HG02970 (cell line): Measurements from ENCODE around the gene HPGD.

ENCODE experiments used
- ATAC-seq: cut with Tn5 transposase; IDR thresholded peaks from one replicate; pipeline ENCODE4 v1.9.1; 2021; ENCODE audit warnings: mild to moderate bottlenecking, moderate library complexity, moderate number of reproducible peaks; ENCODE audit not compliant: unreplicated experiment, low FRiP score

The HPGD gene

DNA sequence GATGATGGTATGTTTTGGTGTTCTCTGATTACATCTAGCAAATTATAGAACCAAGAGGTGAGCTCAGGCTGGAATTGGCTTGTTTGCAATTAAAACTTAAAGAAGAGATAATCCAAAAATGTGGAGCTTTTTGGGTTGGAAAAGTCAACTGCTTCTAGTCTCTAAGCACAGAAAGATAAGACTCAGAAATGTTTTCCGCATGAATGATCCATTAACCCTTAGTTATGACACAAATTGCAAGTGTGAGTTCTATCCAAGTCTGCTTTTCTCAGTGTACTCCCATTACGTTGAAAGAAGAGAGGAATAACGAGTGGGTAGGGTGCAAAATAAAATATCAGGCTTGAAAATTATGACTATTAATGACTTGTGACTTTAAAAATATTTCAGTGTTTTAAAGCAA, 38.5 kb downstream of the HPGD start:
- ATAC-seq = no peak

GRCh38 chr4:174479140-174479539, 43.1 kb downstream of the HPGD start:
- no peak for ATAC-seq

- no peak for ATAC-seq
Observed at GRCh38 chr4:174475528-174475927, 46.8 kb downstream of the HPGD start.

GRCh38 chr4:174474457-174475075, 47.7 kb downstream of the HPGD start:
- ATAC-seq = no peak

GRCh38 chr4:174467107-174467506, 55.2 kb downstream of the HPGD start:
- no peak for ATAC-seq

GRCh38 chr4:174464949-174465348, 57.3 kb downstream of the HPGD start:
- ATAC-seq = no peak

DNA sequence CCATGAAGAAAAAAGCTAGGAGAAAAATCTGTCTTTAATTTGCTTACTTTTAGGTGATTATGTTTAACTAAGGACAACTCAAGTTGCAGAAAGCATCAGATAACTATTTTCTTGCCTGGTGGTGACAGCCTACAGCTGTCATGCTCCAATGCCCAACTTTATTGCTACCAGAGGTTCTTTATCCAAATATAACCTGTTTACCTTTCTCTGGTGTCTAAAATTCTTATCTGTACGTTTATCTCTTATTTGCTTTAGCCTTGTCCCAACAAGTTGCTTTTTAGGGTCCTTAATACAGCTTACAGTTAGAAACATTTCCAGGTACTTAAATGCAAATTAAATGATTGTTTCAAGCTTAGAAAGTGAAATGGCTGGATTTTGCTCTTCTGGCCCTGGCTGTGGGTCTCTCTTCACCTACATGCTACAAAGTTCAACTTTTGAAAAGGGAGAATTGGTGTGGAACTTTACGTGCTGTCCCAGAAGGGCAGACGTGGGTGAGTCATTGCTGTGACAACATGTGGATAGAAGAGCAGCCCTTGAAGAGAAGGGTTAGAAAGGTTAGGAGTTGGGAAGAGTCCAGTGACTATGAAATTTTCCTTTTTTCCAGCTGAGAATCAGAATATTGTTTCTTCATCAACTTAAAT, 60.7 kb downstream of the HPGD start:
- ATAC-seq = no peak

DNA sequence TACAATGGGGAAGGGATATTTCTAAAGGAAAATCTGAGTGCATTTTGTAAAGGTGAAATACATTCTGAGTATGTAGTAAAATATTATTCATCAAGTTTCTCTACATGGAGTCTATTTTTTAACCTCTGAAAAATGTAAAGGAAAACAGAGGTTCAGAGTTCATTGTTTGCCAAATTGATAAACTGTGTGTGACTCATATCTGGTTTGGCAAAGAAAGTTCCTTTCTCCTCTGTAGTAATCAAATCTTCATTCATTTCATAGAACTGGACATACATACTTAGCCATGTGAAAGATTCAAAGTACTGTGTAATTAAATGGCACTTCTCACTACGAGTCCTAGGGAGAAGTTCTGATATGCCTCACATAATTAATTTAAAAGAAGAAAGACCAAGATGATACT, 61.6 kb downstream of the HPGD start:
- ATAC-seq = no peak

DNA sequence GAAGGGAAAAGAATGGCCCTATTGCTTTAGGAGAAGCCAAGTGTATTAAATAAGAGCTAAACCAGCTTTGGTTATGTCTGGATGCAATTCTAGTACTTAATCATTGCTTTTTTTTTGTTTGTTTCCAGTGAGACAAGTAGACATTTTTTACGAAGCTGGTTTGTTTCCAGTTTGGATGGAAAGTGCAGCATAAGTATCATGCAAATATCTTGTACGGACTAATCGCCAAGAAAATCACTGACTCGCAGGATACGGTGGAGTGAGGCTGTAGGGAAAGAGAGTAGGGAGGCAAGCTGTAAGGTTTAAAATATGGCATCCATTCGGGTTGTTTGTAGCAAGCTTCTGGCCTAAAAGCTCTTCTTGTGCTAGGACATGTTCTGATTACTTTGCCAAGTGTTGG, 64.8 kb downstream of the HPGD start:
- ATAC-seq = no peak

- ATAC-seq = no peak
Observed at GRCh38 chr4:174454815-174455473, 67.3 kb downstream of the HPGD start.

GRCh38 chr4:174451718-174452296, 70.5 kb downstream of the HPGD start:
- no peak for ATAC-seq

DNA sequence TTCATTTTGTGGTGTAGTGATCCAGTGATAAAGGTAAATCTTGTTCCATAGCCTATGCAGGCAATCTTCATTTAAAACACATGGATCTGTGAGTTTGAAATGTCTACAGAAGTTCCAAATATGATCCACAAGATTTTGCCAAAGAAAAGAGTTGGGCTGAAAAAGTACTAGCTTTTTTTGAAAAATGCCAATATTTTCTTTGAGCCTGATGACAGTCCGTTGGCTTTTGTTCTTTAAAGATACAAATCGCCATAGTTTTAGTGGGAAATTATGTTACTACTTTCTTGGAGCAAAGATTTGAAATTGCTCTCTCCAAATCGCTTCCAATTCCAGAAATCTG, 71.5 kb downstream of the HPGD start:
- ATAC-seq = no peak

DNA sequence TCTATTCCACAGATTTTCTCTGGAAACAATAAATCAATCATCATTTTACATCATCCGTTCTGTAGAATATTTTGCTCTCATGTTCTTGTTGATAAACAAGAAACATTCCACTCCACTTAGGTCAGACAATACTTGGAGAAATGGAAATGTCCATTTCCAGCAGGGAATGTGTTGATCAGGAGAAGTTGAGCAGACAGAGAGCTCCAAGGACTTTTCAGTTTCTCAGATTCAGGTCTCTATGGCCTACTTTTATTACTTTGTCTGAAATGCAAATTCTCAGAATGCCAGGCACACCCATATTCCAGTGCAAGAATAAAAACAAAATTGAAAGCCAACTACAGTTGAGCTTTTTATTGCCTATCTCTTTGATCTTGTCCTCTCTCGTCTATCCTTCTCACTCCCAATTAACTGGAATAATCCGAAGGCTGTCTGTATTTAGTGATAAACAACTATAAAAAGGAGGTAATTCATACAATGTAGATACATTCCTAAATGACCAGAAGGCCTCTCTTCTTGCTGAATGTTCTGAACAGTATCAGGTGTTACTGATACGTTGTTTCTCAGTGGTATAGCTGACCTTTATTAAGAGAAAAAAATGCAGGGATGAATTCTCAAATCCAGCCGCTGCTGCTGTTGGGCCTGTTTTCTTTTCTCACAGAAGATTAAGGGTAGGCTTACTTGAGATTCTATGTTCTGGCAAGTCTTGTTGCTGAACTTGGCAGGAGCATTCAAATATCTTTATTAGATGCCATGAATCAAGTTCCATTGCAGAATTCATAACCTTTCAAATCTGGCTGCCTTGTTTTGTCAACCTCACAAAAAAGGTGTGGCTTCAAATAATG, 72.1 kb downstream of the HPGD start:
- no peak for ATAC-seq

GRCh38 chr4:174449152-174449551, 73.1 kb downstream of the HPGD start:
- no peak for ATAC-seq

DNA sequence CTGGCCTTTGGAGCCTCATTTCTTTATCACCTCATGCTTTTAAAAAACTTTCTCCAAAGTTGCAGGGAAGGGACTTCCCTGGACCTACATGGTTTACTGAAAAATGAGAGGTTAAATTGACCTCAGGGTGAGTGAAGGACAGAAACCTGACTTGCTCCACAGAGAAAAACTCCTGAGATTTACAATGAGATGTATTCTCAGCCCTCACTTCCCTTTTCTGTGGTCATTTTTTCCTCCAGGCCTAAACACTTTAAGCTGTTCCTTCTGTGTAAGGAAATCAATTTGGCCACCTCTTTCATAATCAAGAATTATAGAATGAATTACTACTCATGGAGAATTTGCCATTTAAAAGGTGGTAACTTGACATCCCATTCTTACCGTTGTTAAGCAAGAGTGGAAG, 77.9 kb downstream of the HPGD start:
- no peak for ATAC-seq
